SK-N-SH (cell line): ENCODE results near the gene NBPF3. TPM values are rescaled to one million over a fixed set of nuclear protein-coding genes. Genes with fewer than 3 reads are reported as not detected.

Experiments
- CTCF ChIA-PET: fragments of 300-600, 350-600 bp; formaldehyde crosslinking; extraction: SDS; loops from one replicate; lab custom pipeline; 2021; lab: Yijun Ruan, JAX
- POLR2A ChIA-PET: fragments of 350-600 bp; sonication (Branson Sonifier 250); formaldehyde crosslinking; extraction: SDS; loops from one replicate; lab custom pipeline; 2020; ENCODE audit warnings: antibody characterized with exemption, inconsistent platforms; lab: Yijun Ruan, JAX
- DNase-seq: peaks from one replicate; pipeline ENCODE4 v3.0.0; 2012
- H2AFZ ChIP-seq: fragments of 200-600 bp; sonication (generic); 2 replicates; pipeline ENCODE4 v1.8.1; 2016; ENCODE audit warnings: antibody characterized with exemption, mild to moderate bottlenecking, low read depth
- H3F3A ChIP-seq: fragments of 200-600 bp; sonication (generic); replicated peaks from 2 replicates; pipeline ENCODE3; 2016; ENCODE audit warnings: antibody characterized with exemption, mild to moderate bottlenecking; ENCODE audit not compliant: insufficient read depth
- H3K27ac ChIP-seq, 2 experiments: fragments of 200-500 bp in 1 of 2; fragments of 200-600 bp in 1 of 2; sonication (Bioruptor generic) in 1 of 2; sonication (generic), shearing (Covaris generic) in 1 of 2; 2 replicates each; pipeline versions ENCODE4 v1.5.1 to v1.6.1; 2014 to 2016; ENCODE audit warnings: low read depth in 2 of 2, inconsistent platforms in 1 of 2, low read length in 1 of 2, mild to moderate bottlenecking in 1 of 2, mixed read lengths in 1 of 2
- H3K27me3 ChIP-seq: fragments of 200-600 bp; sonication (generic), shearing (Covaris generic); 2 replicates; pipeline ENCODE4 v1.6.1; 2016; ENCODE audit warnings: mixed run types; ENCODE audit not compliant: insufficient read depth
- H3K36me3 ChIP-seq, 2 experiments: fragments of 200-500 bp in 1 of 2; fragments of 200-600 bp in 1 of 2; sonication (Bioruptor generic) in 1 of 2; sonication (generic) in 1 of 2; replicated peaks in 1 of 2; 2 replicates each; pipeline versions ENCODE3 to v1.5.1; 2014 to 2016; ENCODE audit warnings: low read length in 1 of 2, mild to moderate bottlenecking in 1 of 2; ENCODE audit not compliant: insufficient read depth in 2 of 2, control insufficient read depth in 1 of 2
- H3K4me1 ChIP-seq, 2 experiments: fragments of 200-500 bp in 1 of 2; fragments of 200-600 bp in 1 of 2; sonication (Bioruptor generic) in 1 of 2; sonication (generic), shearing (Covaris generic) in 1 of 2; 2 replicates each; pipeline versions ENCODE4 v1.5.1 to v1.6.1; 2014 to 2016; ENCODE audit warnings: low read depth in 1 of 2, low read length in 1 of 2, mixed run types in 1 of 2; ENCODE audit not compliant: insufficient read depth in 2 of 2, control insufficient read depth in 1 of 2
- H3K4me2 ChIP-seq: fragments of 200-600 bp; sonication (generic), shearing (Covaris generic); 2 replicates; pipeline ENCODE4 v1.6.1; 2017; ENCODE audit warnings: mixed run types
- H3K4me3 ChIP-seq, 2 experiments: fragments of 200-500 bp in 1 of 2; fragments of 200-600 bp in 1 of 2; sonication (Bioruptor generic) in 1 of 2; sonication (generic), shearing (Covaris generic) in 1 of 2; 2 replicates each; pipeline versions ENCODE4 v1.5.1 to v1.8.1; 2014 to 2016; ENCODE audit warnings: low read depth in 2 of 2, inconsistent platforms in 1 of 2, low read length in 1 of 2, mild to moderate bottlenecking in 1 of 2, mixed read lengths in 1 of 2, moderate library complexity in 1 of 2
- H3K79me2 ChIP-seq: fragments of 200-600 bp; sonication (generic); 2 replicates; pipeline ENCODE4 v1.8.1; 2017; ENCODE audit warnings: mild to moderate bottlenecking; ENCODE audit not compliant: insufficient read depth
- H3K9ac ChIP-seq: fragments of 200-600 bp; sonication (generic); 2 replicates; pipeline ENCODE4 v1.6.1; 2017; ENCODE audit warnings: mixed run types
- H3K9me2 ChIP-seq: fragments of 200-600 bp; sonication (generic); 2 replicates; pipeline ENCODE4 v1.6.1; 2017; ENCODE audit warnings: mixed run types
- H3K9me3 ChIP-seq: fragments of 200-600 bp; sonication (generic); 2 replicates; pipeline ENCODE4 v1.6.1; 2017; ENCODE audit warnings: mixed run types, mild to moderate bottlenecking, moderate library complexity
- H4K20me1 ChIP-seq: fragments of 200-600 bp; sonication (generic); 2 replicates; pipeline ENCODE4 v1.6.1; 2017; ENCODE audit warnings: mild to moderate bottlenecking, mixed run types; ENCODE audit not compliant: insufficient read depth
- ELF1 ChIP-seq: IDR thresholded peaks from 2 replicates; pipeline ENCODE4 v1.4.0; 2012
- FOXM1 ChIP-seq: IDR thresholded peaks from 2 replicates; pipeline ENCODE4 v1.4.0; 2012; ENCODE audit warnings: low read depth, mild to moderate bottlenecking
- GATA2 ChIP-seq: sonication (generic); formaldehyde crosslinking; IDR thresholded peaks from 2 replicates; pipeline ENCODE4 v1.5.0; 2020; ENCODE audit warnings: mild to moderate bottlenecking, missing genetic modification reagents
- MEF2A ChIP-seq: IDR thresholded peaks from 2 replicates; pipeline ENCODE4 v1.4.0; 2012; ENCODE audit warnings: low read depth, borderline replicate concordance
- POLR2AphosphoS5 ChIP-seq: IDR thresholded peaks from 2 replicates; pipeline ENCODE4 v1.6.1; 2012; ENCODE audit warnings: low read depth, low read length
- RAD21 ChIP-seq: IDR thresholded peaks from 2 replicates; pipeline ENCODE4 v1.6.1; 2012; ENCODE audit warnings: mild to moderate bottlenecking, low read length
- REST ChIP-seq: IDR thresholded peaks from 2 replicates; pipeline ENCODE4 v1.6.1; 2012; ENCODE audit warnings: mild to moderate bottlenecking, low read depth, low read length, moderate library complexity
- USF1 ChIP-seq: IDR thresholded peaks from 2 replicates; pipeline ENCODE4 v1.4.0; 2012; ENCODE audit warnings: low read depth, borderline replicate concordance
- WGBS: methylation state at CpG from one replicate; pipeline ENCODE4 v1.1.6; 2017; ENCODE audit warnings: low lambda C conversion rate; 5-methylcytosine and 5-hydroxymethylcytosine counted together
- polyA plus RNA-seq, 3 experiments: library from polyadenylated mRNA; depleted of rRNA; stranded (reverse); fragments of >200 nt; gene quantifications; 2 replicates each; pipeline ENCODE4 v1.2.3, GENCODE V29; 2012

The NBPF3 gene
- polyA plus RNA-seq, 1 of the 3 experiments (the other 2 are of a cell fraction) = 6.4 TPM

- Histone ChIP-seq H3K79me2 (no peaks in the 10 kb centered on the region), H3K4me1 (no peaks in the 10 kb centered on the region), H3K9me2 (no peaks in the 10 kb centered on the region), H3K36me3 (no peaks in the 10 kb centered on the region), H3K4me3 (no peak overlapping the region), H3F3A (no peaks in the 10 kb centered on the region)
- CTCF ChIA-PET = interaction anchor here (1.5 kb wide), 1 partner anchor 39 kb away, joined by 3 read pairs; no protein-coding TSS in a partner anchor
- no peak for DNase-seq
- 77% methylated on average over 5 of the region's 5 CpGs for WGBS
- TF ChIP-seq REST (no peak), MEF2A (no peak), GATA2 (CRISPR knock-in tag) (no peak), FOXM1 (no peak), POLR2AphosphoS5 (no peak), USF1 (no peak), RAD21 (no peak), ELF1 (no peak)
- TF ChIP-seq, all 33 proteins: peak for 0
- H3K9me3 ChIP-seq = no peaks in the 10 kb centered on the region
- no peak overlapping the region for H3K27ac ChIP-seq
- no peak overlapping the region for H3K9ac ChIP-seq
- no peaks in the 10 kb centered on the region for H4K20me1 ChIP-seq
- POLR2A ChIA-PET = no interaction called here
- no peak overlapping the region for H2AFZ ChIP-seq
- no peak overlapping the region for H3K4me2 ChIP-seq
- H3K27me3 ChIP-seq = peaks cover 11% of the 10 kb centered on the region; the same call in 1 of the 2 replicates
Measured at GRCh38 chr1:21534146-21534545, 94.2 kb downstream of the NBPF3 start.

Other genes with a start within 250 kb of the NBPF3 start
- 62.3 and 96.6 TPM in 2 replicates for gene ECE1, start 149.7 kb upstream of the NBPF3 start, polyA plus RNA-seq (2012; rRNA removed)
- 0.69 and 1.3 TPM in 2 replicates for gene ALPL, start 69.3 kb downstream of the NBPF3 start, polyA plus RNA-seq (2012; rRNA removed)
- gene RAP1GAP, start 229.2 kb downstream of the NBPF3 start, polyA plus RNA-seq (2012; rRNA removed) = 0.78 and 0.99 TPM in 2 replicates